ENCODE data around the gene RASGRF1.

GRCh38 chr15:79084308-79084968 lies 6.1 kb downstream of the RASGRF1 start:
- no peak for TF ChIP-seq POLR2A (IDR thresholded peaks at IDR 0.05)
- no peak for TF ChIP-seq CTCF (IDR thresholded peaks at IDR 0.05)
